ENCODE results near the gene RASSF1.
A peak's percentile ranks its signal among the peaks of the same experiment; 100 is the strongest.

RASSF1 gene

GRCh38 chr3:50294492-50295403 lies 45.9 kb downstream of the RASSF1 start:
- peaks cover 15% of the 10 kb centered on the region for H3K79me1 ChIP-seq (ENCODE audit: low read length)
- H3K4me3 ChIP-seq (ENCODE audit: low read length), result no peak overlapping the region
- H4K8ac ChIP-seq (ENCODE audit: low read depth, low read length), result no peak overlapping the region
- H3K4ac ChIP-seq (ENCODE audit: low read depth, low read length), result no peak overlapping the region
- H2BK15ac ChIP-seq (replicated peaks; ENCODE audit: low read depth), result no peak overlapping the region
- no peak overlapping the region for H4K5ac ChIP-seq (ENCODE audit: low read length)
- no peak overlapping the region for H3K4me2 ChIP-seq (ENCODE audit: low read length)
- H3K36me3 ChIP-seq (ENCODE audit: control insufficient read depth, insufficient read depth, low read length), result peaks cover 5% of the 10 kb centered on the region
- H3K27ac ChIP-seq (ENCODE audit: low read depth, low read length), result no peak overlapping the region
- H3K56ac ChIP-seq (ENCODE audit: low read length), result no peak overlapping the region
- DNase-seq, result no peak
- no peak overlapping the region for H2AK5ac ChIP-seq (ENCODE audit: low read length)
- no peak overlapping the region for H2BK120ac ChIP-seq (ENCODE audit: low read depth, low read length)
- no CpG with 5 or more reads among the region's 22 CpGs for WGBS (ENCODE audit: extremely low coverage, insufficient coverage, low lambda C conversion rate)
- no peaks in the 10 kb centered on the region for H3K27me3 ChIP-seq (ENCODE audit: insufficient read depth, low read length, poor library complexity)
- peaks cover 14% of the 10 kb centered on the region for H3K79me2 ChIP-seq (ENCODE audit: control insufficient read depth, insufficient read depth, low read length)
- no peak overlapping the region for H3K23ac ChIP-seq (ENCODE audit: low read length)
- H2BK5ac ChIP-seq (ENCODE audit: low read length), result no peak overlapping the region
- no peak overlapping the region for H3K9ac ChIP-seq (ENCODE audit: low read length)
- peaks cover 5% of the 10 kb centered on the region for H3K4me1 ChIP-seq (ENCODE audit: control insufficient read depth, low read depth, low read length)
- H3K18ac ChIP-seq (ENCODE audit: low read length), result no peak overlapping the region

GRCh38 chr3:50294089-50294488 lies 46.5 kb downstream of the RASSF1 start:
- Histone ChIP-seq H3K4ac (ENCODE audit: low read depth, low read length) (no peak overlapping the region), H3K56ac (ENCODE audit: low read length) (no peak overlapping the region), H3K18ac (ENCODE audit: low read length) (no peak overlapping the region), H2BK5ac (ENCODE audit: low read length) (no peak overlapping the region), H4K5ac (ENCODE audit: low read length) (no peak overlapping the region), H2AK5ac (ENCODE audit: low read length) (no peak overlapping the region), H3K27me3 (ENCODE audit: insufficient read depth, low read length, poor library complexity) (no peaks in the 10 kb centered on the region), H2BK15ac (replicated peaks; ENCODE audit: low read depth) (no peak overlapping the region), H3K36me3 (ENCODE audit: control insufficient read depth, insufficient read depth, low read length) (peaks cover 9% of the 10 kb centered on the region), H3K79me1 (ENCODE audit: low read length) (peaks cover 15% of the 10 kb centered on the region), H3K23ac (ENCODE audit: low read length) (no peak overlapping the region), H3K79me2 (ENCODE audit: control insufficient read depth, insufficient read depth, low read length) (peaks cover 14% of the 10 kb centered on the region), H2BK120ac (ENCODE audit: low read depth, low read length) (no peak overlapping the region), H3K4me1 (ENCODE audit: control insufficient read depth, low read depth, low read length) (peaks cover 5% of the 10 kb centered on the region), H3K27ac (ENCODE audit: low read depth, low read length) (no peak overlapping the region), H3K9ac (ENCODE audit: low read length) (no peak overlapping the region), H3K4me3 (ENCODE audit: low read length) (no peak overlapping the region), H3K4me2 (ENCODE audit: low read length) (no peak overlapping the region), H4K8ac (ENCODE audit: low read depth, low read length) (no peak overlapping the region)
- no CpG with 5 or more reads among the region's 4 CpGs for WGBS (ENCODE audit: extremely low coverage, insufficient coverage, low lambda C conversion rate)
- no peak for DNase-seq

- Histone ChIP-seq H3K23ac (ENCODE audit: low read length) (no peak overlapping the region), H3K4me3 (ENCODE audit: low read length) (no peak overlapping the region), H3K27me3 (ENCODE audit: insufficient read depth, low read length, poor library complexity) (no peaks in the 10 kb centered on the region), H4K5ac (ENCODE audit: low read length) (no peak overlapping the region), H3K4ac (ENCODE audit: low read depth, low read length) (no peak overlapping the region), H2BK15ac (replicated peaks; ENCODE audit: low read depth) (no peak overlapping the region), H3K79me1 (ENCODE audit: low read length) (peaks cover 15% of the 10 kb centered on the region), H3K9ac (ENCODE audit: low read length) (peak overlapping the region; percentile 68), H3K27ac (ENCODE audit: low read depth, low read length) (no peak overlapping the region), H2AK5ac (ENCODE audit: low read length) (no peak overlapping the region), H4K8ac (ENCODE audit: low read depth, low read length) (no peak overlapping the region), H3K56ac (ENCODE audit: low read length) (peak overlapping the region; percentile 90), H3K36me3 (ENCODE audit: control insufficient read depth, insufficient read depth, low read length) (peaks cover 15% of the 10 kb centered on the region), H2BK120ac (ENCODE audit: low read depth, low read length) (no peak overlapping the region), H3K4me1 (ENCODE audit: control insufficient read depth, low read depth, low read length) (peaks cover 3% of the 10 kb centered on the region), H2BK5ac (ENCODE audit: low read length) (no peak overlapping the region), H3K4me2 (ENCODE audit: low read length) (no peak overlapping the region), H3K79me2 (ENCODE audit: control insufficient read depth, insufficient read depth, low read length) (peaks cover 14% of the 10 kb centered on the region), H3K18ac (ENCODE audit: low read length) (no peak overlapping the region)
- no CpG with 5 or more reads among the region's 12 CpGs for WGBS (ENCODE audit: extremely low coverage, insufficient coverage, low lambda C conversion rate)
- DNase-seq, result no peak
Observed at GRCh38 chr3:50293079-50293801, 47.4 kb downstream of the RASSF1 start.

GRCh38 chr3:50292159-50293078 lies 48.2 kb downstream of the RASSF1 start, which contains the start of gene IFRD2:
TSS of gene IFRD2 (minus strand) at chr3:50292429. CDS start at chr3:50292274, 155 bp downstream.
- Histone ChIP-seq H3K56ac (ENCODE audit: low read length) (peak within 1 kb of the TSS; percentile 95), H3K4me2 (ENCODE audit: low read length) (peak within 1 kb of the TSS; percentile 79), H2BK15ac (replicated peaks; ENCODE audit: low read depth) (no peak within 1 kb of the TSS), H2BK5ac (ENCODE audit: low read length) (peak within 1 kb of the TSS; percentile 35), H3K4ac (ENCODE audit: low read depth, low read length) (peak within 1 kb of the TSS; percentile 77), H3K18ac (ENCODE audit: low read length) (peak within 1 kb of the TSS; percentile 7), H3K27ac (ENCODE audit: low read depth, low read length) (no peak within 1 kb of the TSS), H3K4me3 (ENCODE audit: low read length) (peak within 1 kb of the TSS; percentile 96), H4K5ac (ENCODE audit: low read length) (peak within 1 kb of the TSS; percentile 95), H3K79me2 (ENCODE audit: control insufficient read depth, insufficient read depth, low read length) (peaks cover 14% of the 10 kb centered on the region), H3K9ac (ENCODE audit: low read length) (peak within 1 kb of the TSS; percentile 98), H3K36me3 (ENCODE audit: control insufficient read depth, insufficient read depth, low read length) (peaks cover 15% of the 10 kb centered on the region), H4K8ac (ENCODE audit: low read depth, low read length) (no peak within 1 kb of the TSS), H3K23ac (ENCODE audit: low read length) (no peak within 1 kb of the TSS), H3K79me1 (ENCODE audit: low read length) (peaks cover 15% of the 10 kb centered on the region), H2BK120ac (ENCODE audit: low read depth, low read length) (no peak within 1 kb of the TSS), H2AK5ac (ENCODE audit: low read length) (peak within 1 kb of the TSS; percentile 27), H3K27me3 (ENCODE audit: insufficient read depth, low read length, poor library complexity) (no peaks in the 10 kb centered on the region), H3K4me1 (ENCODE audit: control insufficient read depth, low read depth, low read length) (peaks cover 3% of the 10 kb centered on the region)
- DNase-seq, result peak; percentile 99
- whole genome bisulfite sequencing (ENCODE audit: extremely low coverage, insufficient coverage, low lambda C conversion rate), result no CpG with 5 or more reads among the region's 67 CpGs

- Histone ChIP-seq H2BK120ac (ENCODE audit: low read depth, low read length) (no peak overlapping the region), H3K27ac (ENCODE audit: low read depth, low read length) (no peak overlapping the region), H4K8ac (ENCODE audit: low read depth, low read length) (no peak overlapping the region), H3K23ac (ENCODE audit: low read length) (no peak overlapping the region), H2AK5ac (ENCODE audit: low read length) (no peak overlapping the region), H2BK5ac (ENCODE audit: low read length) (no peak overlapping the region), H3K4ac (ENCODE audit: low read depth, low read length) (no peak overlapping the region), H3K9ac (ENCODE audit: low read length) (no peak overlapping the region), H3K4me2 (ENCODE audit: low read length) (no peak overlapping the region), H3K79me1 (ENCODE audit: low read length) (peaks cover 15% of the 10 kb centered on the region), H3K79me2 (ENCODE audit: control insufficient read depth, insufficient read depth, low read length) (peaks cover 14% of the 10 kb centered on the region), H3K18ac (ENCODE audit: low read length) (no peak overlapping the region), H3K36me3 (ENCODE audit: control insufficient read depth, insufficient read depth, low read length) (peaks cover 15% of the 10 kb centered on the region), H3K4me3 (ENCODE audit: low read length) (no peak overlapping the region), H4K5ac (ENCODE audit: low read length) (no peak overlapping the region), H2BK15ac (replicated peaks; ENCODE audit: low read depth) (no peak overlapping the region), H3K4me1 (ENCODE audit: control insufficient read depth, low read depth, low read length) (peaks cover 3% of the 10 kb centered on the region), H3K27me3 (ENCODE audit: insufficient read depth, low read length, poor library complexity) (no peaks in the 10 kb centered on the region), H3K56ac (ENCODE audit: low read length) (no peak overlapping the region)
- no CpG with 5 or more reads among the region's 16 CpGs for WGBS (ENCODE audit: extremely low coverage, insufficient coverage, low lambda C conversion rate)
- no peak for DNase-seq
Observed at GRCh38 chr3:50290161-50290641, 50.4 kb downstream of the RASSF1 start.
